Measurements from ENCODE around the gene RGMA.

GRCh38 chr15:93066834-93067648 lies 22.0 kb downstream of the RGMA start:
- TF ChIP-seq EP300 (IDR thresholded peaks at IDR 0.05), result no peak
- no peak for TF ChIP-seq POLR2A (IDR thresholded peaks at IDR 0.05)
